HG02642 (cell line): Measurements from ENCODE around the gene FMNL2.

Source experiments
- ATAC-seq: cut with Tn5 transposase; IDR thresholded peaks from one replicate; pipeline ENCODE4 v1.9.1; 2021; ENCODE audit warnings: mild to moderate bottlenecking; ENCODE audit not compliant: unreplicated experiment, poor library complexity

FMNL2 gene

GRCh38 chr2:152623076-152623740, 288.2 kb downstream of the FMNL2 start:
- no peak for ATAC-seq

GRCh38 chr2:152623775-152624174, 288.8 kb downstream of the FMNL2 start:
- ATAC-seq, result no peak

- no peak for ATAC-seq
Measured at GRCh38 chr2:152624805-152625204, 289.8 kb downstream of the FMNL2 start.

GRCh38 chr2:152626911-152627339, 292.0 kb downstream of the FMNL2 start:
- no peak for ATAC-seq

GRCh38 chr2:152627351-152627957, 292.5 kb downstream of the FMNL2 start:
- ATAC-seq, result no peak

- ATAC-seq, result no peak
Measured at GRCh38 chr2:152629202-152629601, 294.2 kb downstream of the FMNL2 start.

GRCh38 chr2:152630466-152630865, 295.5 kb downstream of the FMNL2 start:
- no peak for ATAC-seq

- ATAC-seq, result no peak
Measured at GRCh38 chr2:152632736-152633135, 297.8 kb downstream of the FMNL2 start.

- ATAC-seq, result peak; percentile 74
Measured at GRCh38 chr2:152635635-152636298, 300.8 kb downstream of the FMNL2 start.

- no peak for ATAC-seq
Measured at GRCh38 chr2:152637251-152637650, 302.3 kb downstream of the FMNL2 start.

- no peak for ATAC-seq
Measured at GRCh38 chr2:152638056-152638455, 303.1 kb downstream of the FMNL2 start.

GRCh38 chr2:152638590-152638989, 303.6 kb downstream of the FMNL2 start:
- ATAC-seq, result no peak

GRCh38 chr2:152644189-152644873, 309.4 kb downstream of the FMNL2 start:
- no peak for ATAC-seq

GRCh38 chr2:152646264-152646663, 311.3 kb downstream of the FMNL2 start:
- ATAC-seq, result no peak

- ATAC-seq, result no peak
Measured at GRCh38 chr2:152646775-152647174, 311.8 kb downstream of the FMNL2 start.

- no peak for ATAC-seq
Measured at GRCh38 chr2:152647552-152647951, 312.6 kb downstream of the FMNL2 start.

- no peak for ATAC-seq
Measured at GRCh38 chr2:152648336-152648735, 313.4 kb downstream of the FMNL2 start.

GRCh38 chr2:152649997-152650396, 315.0 kb downstream of the FMNL2 start:
- ATAC-seq, result no peak

GRCh38 chr2:152650768-152651371, 315.9 kb downstream of the FMNL2 start:
- ATAC-seq, result no peak

- no peak for ATAC-seq
Measured at GRCh38 chr2:152651834-152652233, 316.9 kb downstream of the FMNL2 start.

- ATAC-seq, result no peak
Measured at GRCh38 chr2:152655880-152656279, 320.9 kb downstream of the FMNL2 start.
